HEK293T (cell line): ENCODE results near the gene FHIP1A.

Source experiments
- ARNT ChIP-seq: fragments of 450-650 bp; IDR thresholded peaks from 2 replicates; pipeline ENCODE4 v1.6.1; 2017; ENCODE audit warnings: mild to moderate bottlenecking
- BHLHE40 ChIP-seq: fragments of 450-650 bp; IDR thresholded peaks from 2 replicates; pipeline ENCODE4 v1.6.1; 2016; ENCODE audit warnings: mild to moderate bottlenecking, moderate library complexity, borderline replicate concordance
- FOXM1 ChIP-seq: fragments of 450-650 bp; IDR thresholded peaks from 2 replicates; pipeline ENCODE4 v1.6.1; 2017; ENCODE audit warnings: mild to moderate bottlenecking, borderline replicate concordance
- SP1 ChIP-seq: fragments of 450-650 bp; IDR thresholded peaks from 2 replicates; pipeline ENCODE4 v1.6.1; 2017
- SUZ12 ChIP-seq: fragments of 450-650 bp; IDR thresholded peaks from 2 replicates; pipeline ENCODE4 v1.6.1; 2016; ENCODE audit warnings: mild to moderate bottlenecking

DNA sequence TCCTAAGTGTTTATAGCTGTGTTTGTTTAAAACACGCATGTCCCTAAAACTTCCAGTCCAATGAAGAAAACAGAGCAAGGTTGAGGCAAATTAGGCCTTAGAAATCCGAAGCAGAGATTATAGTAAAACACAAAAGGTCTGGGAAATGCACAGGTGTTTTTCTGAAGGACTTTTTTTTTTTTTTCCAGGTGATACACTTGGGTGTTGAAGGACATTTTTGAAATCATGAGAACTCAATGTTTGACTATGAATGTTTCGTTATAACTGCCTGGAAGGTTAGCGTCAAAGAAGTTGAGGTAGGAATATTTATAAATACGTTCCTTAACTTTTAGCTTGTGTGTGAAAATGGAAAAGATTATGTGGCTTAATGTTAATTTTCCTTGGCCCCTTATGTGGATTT, 45.5 kb downstream of the FHIP1A start:
- TF ChIP-seq SUZ12 (no peak), SP1 (no peak), ARNT (no peak), BHLHE40 (no peak), FOXM1 (no peak)
